ENCODE measurements around the gene ZNF511. TPM values are rescaled to one million over a fixed set of nuclear protein-coding genes. Genes with fewer than 3 reads are reported as not detected.

Gene ZNF511
- total RNA-seq, 4 donors from 2014 or later: 16.1 to 26.7 (median 17.7) TPM

DNA sequence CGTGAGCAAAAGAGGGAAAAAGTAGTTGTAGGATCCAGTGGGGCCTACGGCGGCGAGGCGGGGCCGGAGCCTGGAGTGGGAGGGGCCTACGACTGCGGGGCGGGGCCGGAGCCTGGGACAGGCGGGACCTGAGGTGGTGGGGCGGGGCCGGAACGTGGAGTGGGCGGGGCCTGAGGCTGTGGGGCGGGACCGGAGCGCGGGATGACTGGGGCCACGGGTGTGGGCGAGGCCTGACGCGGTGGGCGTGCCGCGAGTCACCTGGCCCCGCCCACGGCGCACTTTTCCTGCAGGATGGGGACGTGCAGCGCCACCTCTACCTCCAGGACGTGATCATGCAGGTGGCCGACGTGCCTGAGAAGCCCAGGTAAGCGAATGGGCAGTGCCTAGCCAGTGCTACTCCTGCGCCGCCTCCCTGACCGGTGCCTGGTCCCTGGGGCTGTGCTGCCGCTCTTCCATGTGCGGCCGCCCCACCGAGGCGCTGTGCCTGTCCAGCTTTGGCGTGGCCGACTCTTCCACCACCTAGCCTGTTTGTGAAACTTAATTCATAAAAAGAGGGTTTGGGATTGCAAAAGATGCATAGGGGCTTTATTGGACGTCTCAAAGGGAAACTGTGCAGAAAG lies 496 bp downstream of the ZNF511 start:
- TF ChIP-seq CTCF (IDR thresholded peaks at IDR 0.05) (no peak), POLR2A (IDR thresholded peaks at IDR 0.05) (no peak)
- intact Hi-C loops (cut with DNase I): no loop called here
- peak; percentile 73 for DNase-seq
- Histone ChIP-seq H3K4me3 (peak overlapping the region; percentile 72 to 100 (median 93)), H3K36me3 (peaks cover 0 to 49% (median 3%) of the 10 kb centered on the region in 3 donors), H3K9me3 (no peaks in the 10 kb centered on the region), H3K27ac (peak overlapping the region; percentile 92 to 99 (median 98)), H3K4me1 (peaks cover 11 to 45% (median 21%) of the 10 kb centered on the region in 3 donors), H3K27me3 (no peaks in the 10 kb centered on the region)
- 16 to 52% methylated on average over 21 to 28 of the region's 46 CpGs for WGBS, 2 donors

DNA sequence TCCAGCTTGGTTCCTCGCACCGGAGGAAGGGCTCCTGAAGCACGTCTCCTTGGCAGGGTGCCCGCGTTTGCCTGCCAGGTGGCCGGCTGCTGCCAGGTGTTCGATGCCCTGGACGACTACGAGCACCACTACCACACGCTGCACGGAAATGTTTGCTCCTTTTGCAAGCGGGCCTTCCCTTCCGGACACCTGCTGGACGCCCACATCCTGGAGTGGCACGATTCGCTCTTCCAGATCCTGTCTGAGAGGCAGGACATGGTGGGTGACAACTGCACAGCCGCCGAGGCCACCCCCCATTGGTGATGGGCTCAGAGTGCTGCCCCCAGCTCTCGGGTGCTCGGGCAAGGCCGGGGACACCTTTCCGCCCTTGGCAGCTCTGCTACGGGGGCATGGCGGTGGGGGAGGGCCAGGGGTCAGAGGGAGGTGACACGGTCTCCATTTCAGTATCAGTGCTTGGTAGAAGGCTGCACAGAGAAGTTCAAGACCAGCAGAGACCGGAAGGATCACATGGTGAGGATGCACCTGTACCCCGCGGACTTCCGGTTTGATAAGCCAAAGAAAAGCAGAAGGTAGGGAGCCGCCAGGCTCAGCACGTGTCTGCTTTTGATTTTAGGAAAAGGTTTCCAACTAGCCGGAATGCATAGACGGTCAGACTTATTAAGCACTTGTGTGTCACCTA lies 1.1 kb downstream of the ZNF511 start:
- Histone ChIP-seq H3K4me3 (peak overlapping the region in 2 of 4 donors; percentile 97 to 100), H3K4me1 (peaks cover 11 to 41% (median 21%) of the 10 kb centered on the region in 3 donors)
- no peak for DNase-seq

DNA sequence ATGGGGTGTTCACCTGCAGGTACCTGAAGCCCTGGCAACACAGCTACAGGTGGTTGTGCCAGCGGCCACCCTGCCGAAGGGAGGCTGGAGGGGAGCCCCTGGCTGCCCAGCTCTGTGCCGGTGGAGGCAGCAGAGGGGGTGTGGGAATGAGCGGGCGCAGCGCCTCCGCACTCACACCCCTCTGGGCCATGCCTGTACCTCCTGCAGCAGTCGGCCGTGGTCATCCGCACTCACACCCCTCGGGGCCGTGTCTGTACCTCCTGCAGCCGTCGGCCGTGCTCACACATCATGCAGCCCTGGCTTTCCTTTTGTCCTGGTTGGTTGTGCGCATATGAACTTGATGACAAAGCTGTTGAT lies 1.7 kb downstream of the ZNF511 start:
- peaks cover 0 to 46% (median 3%) of the 10 kb centered on the region in 3 donors for H3K36me3 ChIP-seq
- H3K4me3 ChIP-seq: no peak overlapping the region
- H3K27me3 ChIP-seq: no peaks in the 10 kb centered on the region
- TF ChIP-seq POLR2A (IDR thresholded peaks at IDR 0.05) (no peak), CTCF (IDR thresholded peaks at IDR 0.05) (no peak)
- no peak for DNase-seq
- H3K27ac ChIP-seq: no peak overlapping the region
- 91 to 92% methylated on average over 6 to 16 of the region's 16 CpGs for WGBS, 2 donors
- peaks cover 11 to 40% (median 21%) of the 10 kb centered on the region in 3 donors for H3K4me1 ChIP-seq
- intact Hi-C loops (cut with DNase I): no loop called here
- H3K9me3 ChIP-seq: no peaks in the 10 kb centered on the region

More for the DNA sequence above, 1.1 kb downstream of the ZNF511 start:
- intact Hi-C loops (cut with DNase I): no loop called here
- no peaks in the 10 kb centered on the region for H3K27me3 ChIP-seq
- H3K9me3 ChIP-seq: no peaks in the 10 kb centered on the region
- H3K27ac ChIP-seq: peak overlapping the region in 3 of 4 donors; percentile 92 to 99 (median 98)
- no peak for TF ChIP-seq POLR2A (IDR thresholded peaks at IDR 0.05)
- TF ChIP-seq CTCF (IDR thresholded peaks at IDR 0.05): no peak
- H3K36me3 ChIP-seq: peaks cover 0 to 49% (median 3%) of the 10 kb centered on the region in 3 donors
- WGBS, 2 donors: 75 to 87% methylated on average over 7 to 14 of the region's 33 CpGs

DNA sequence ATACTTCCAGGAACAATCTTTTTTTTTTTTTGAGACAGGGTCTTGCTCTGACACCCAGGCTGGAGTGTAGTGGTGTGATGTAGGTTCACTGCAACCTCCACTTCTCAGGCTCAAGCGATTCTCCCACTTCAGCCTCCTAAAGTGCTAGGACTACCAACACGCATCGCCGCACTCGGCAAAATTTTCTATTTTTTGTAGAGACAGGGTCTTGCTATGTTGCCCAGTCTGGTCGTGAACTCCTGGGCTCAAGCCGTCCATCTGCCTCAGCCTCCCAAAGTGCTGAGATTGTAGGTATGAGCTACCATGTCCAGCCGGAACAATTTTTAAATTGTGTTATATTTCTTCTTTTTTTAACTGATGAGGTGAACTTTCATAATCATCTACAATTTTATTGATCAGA lies 2.1 kb downstream of the ZNF511 start:
- intact Hi-C loops (cut with DNase I): no loop called here
- DNase-seq: no peak
- no peak overlapping the region for H3K27ac ChIP-seq
- no peak overlapping the region for H3K4me3 ChIP-seq
- H3K36me3 ChIP-seq: peaks cover 0 to 42% (median 3%) of the 10 kb centered on the region in 3 donors
- H3K4me1 ChIP-seq: peaks cover 11 to 36% (median 21%) of the 10 kb centered on the region in 3 donors
- H3K9me3 ChIP-seq: no peaks in the 10 kb centered on the region
- WGBS, 2 donors: 92 to 94% methylated on average over 8 of the region's 8 CpGs
- H3K27me3 ChIP-seq: no peaks in the 10 kb centered on the region
- TF ChIP-seq CTCF (IDR thresholded peaks at IDR 0.05) (no peak), POLR2A (IDR thresholded peaks at IDR 0.05) (no peak)

DNA sequence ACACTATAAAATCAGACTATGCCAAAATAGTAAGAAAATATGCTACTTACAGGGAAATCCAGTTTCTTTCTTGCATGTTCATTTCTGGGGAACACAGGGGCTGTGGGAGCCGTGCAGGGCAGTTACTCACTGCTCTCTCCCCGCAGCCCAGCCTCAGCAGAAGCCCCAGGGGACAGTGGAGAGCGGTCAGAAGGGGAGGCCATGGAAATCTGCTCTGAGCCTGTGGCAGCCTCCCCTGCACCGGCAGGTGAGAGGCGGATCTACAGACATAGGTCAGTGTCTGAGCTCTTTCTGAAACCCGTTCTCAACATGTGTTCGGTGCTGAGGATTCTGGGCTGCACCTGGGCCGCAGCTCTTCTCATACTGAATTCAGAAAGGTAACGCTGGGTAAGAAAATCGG lies 2.9 kb downstream of the ZNF511 start:
- WGBS, 2 donors: 86 to 89% methylated on average over 7 to 10 of the region's 10 CpGs
- Histone ChIP-seq H3K4me3 (no peak overlapping the region), H3K36me3 (peaks cover 0 to 40% (median 3%) of the 10 kb centered on the region in 3 donors), H3K27ac (no peak overlapping the region), H3K4me1 (peaks cover 11 to 28% (median 19%) of the 10 kb centered on the region in 3 donors), H3K27me3 (no peaks in the 10 kb centered on the region), H3K9me3 (no peaks in the 10 kb centered on the region)
- no peak for TF ChIP-seq POLR2A (IDR thresholded peaks at IDR 0.05)
- no peak for TF ChIP-seq CTCF (IDR thresholded peaks at IDR 0.05)
- intact Hi-C loops (cut with DNase I): no loop called here
- no peak for DNase-seq
